Hematopoietic multipotent progenitor cell treated with erythropoietin and hydrocortisone succinate and interleukin-3 and kit ligand, for 6 days (in vitro differentiated cells): ENCODE results near the gene IL19.
"Not testable (repeated sequence)": the region's sequence is repeated elsewhere in the genome, so short reads cannot be mapped to it uniquely, and the experiment has no call there.

ENCODE experiments used
- DNase-seq: peaks from one replicate; pipeline ENCODE4 v3.0.0-alpha.2; 2015

IL19 gene

GRCh38 chr1:206778031-206778430 is 7.5 kb downstream of the IL19 start:
- DNase-seq, result no peak

- not testable (repeated sequence) for DNase-seq
Observed at GRCh38 chr1:206778911-206779310, 8.3 kb downstream of the IL19 start.

GRCh38 chr1:206779638-206780037 is 9.1 kb downstream of the IL19 start:
- peak; percentile 43 for DNase-seq

GRCh38 chr1:206782448-206782847 is 11.9 kb downstream of the IL19 start:
- DNase-seq, result peak; percentile 31

DNA sequence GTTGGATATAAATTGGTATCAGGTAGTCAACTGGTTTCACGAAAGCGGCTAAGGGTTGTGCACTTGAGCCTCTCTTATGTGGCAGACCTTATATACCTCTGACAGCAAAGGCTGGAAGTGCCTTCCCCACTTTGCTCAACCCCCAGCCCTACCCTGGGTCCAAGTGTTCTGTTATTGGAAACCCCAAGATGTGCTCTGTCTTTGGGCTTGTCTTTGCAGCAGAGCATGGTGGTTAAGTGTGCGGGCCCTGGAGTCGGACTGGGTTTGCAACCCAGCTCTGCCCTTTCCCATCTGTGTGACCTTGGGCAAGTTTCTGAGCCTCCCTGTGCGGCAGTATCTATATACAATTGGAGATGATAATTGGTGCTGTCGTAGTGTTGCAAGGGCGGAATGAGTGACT is 12.9 kb downstream of the IL19 start:
- DNase-seq, result no peak

DNA sequence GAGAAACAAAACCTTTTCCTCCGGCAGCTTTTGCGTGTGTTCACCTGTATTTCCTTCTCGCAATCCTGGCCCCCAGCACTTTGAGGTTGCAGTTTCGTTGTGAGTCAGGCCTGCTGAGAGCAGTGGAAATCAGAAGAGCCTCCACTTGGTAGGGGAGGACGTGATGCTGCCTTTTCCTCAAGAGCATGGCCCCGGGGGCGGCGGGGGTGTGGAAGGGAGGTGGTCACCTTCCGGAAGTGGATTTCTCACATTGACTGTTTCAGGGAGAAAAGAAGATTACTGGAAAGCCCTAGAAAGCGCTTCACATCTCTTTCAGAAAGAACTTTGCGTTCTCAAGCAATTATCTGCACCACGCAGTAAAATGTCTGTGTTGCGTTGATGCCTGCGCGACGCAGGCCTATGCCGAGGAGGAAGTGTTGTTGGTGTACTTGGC is 13.9 kb downstream of the IL19 start:
- DNase-seq, result no peak

DNA sequence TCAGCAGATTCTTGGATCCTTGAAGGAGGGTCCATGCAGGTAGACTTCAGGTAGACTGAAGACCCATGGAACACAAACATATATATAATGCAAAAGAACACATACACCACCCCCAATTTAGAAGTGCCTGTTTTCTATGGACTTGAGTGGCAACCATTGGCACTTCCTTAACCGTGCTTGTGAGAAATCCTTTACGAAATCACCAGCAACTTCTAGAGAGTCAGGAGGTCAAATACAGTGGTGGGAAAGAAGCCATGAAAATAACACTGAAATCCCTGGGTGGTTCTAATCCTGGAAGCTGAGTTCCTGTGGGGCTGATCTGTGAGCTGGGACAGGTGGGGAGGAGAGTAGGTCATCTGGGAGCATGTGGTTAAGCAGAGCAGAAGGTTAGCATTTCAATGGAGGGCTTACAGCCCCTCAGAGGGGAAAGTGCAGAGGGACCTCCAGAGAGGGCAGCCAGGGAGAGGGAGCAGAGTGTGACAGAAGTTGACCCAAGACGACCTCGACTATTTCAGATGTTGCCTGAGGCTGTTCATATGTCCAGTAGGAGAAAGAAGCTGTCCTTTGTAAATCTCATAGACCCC is 14.7 kb downstream of the IL19 start:
- no peak for DNase-seq

DNA sequence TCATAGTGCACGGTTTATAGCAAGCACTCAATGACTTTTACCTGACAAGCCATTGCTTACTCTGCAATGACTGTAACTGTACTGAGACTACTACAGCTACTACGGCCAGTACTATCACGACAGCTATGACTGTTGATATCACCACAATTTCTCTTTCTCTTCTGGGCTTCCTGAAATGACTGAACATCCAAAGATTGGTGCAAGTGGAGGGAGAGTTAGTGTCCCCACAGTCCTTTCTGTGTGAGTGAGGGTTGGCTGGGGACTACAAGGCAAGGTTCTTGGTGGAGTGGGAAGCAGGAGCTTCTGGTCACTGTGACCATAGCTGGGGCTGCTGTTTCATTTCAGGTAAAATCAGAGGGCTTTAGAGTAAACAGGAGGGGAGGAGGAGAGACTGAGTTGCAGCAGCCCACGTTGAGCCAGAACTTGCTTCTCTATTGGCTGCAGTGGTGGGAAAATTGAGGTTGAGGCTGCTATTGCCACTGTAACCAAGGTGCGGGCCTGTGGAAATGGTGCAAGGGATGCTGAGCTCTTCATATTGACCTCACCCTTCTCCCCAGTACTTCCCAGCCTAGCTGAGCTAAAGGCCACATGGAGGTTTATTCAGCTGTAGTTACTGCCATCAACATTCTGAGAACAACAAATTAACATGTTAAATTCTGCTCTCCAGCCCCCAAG is 15.8 kb downstream of the IL19 start:
- no peak for DNase-seq

- DNase-seq, result no peak
Observed at GRCh38 chr1:206787891-206788290, 17.3 kb downstream of the IL19 start.

GRCh38 chr1:206788487-206789050 is 18.0 kb downstream of the IL19 start:
- DNase-seq, result no peak

DNA sequence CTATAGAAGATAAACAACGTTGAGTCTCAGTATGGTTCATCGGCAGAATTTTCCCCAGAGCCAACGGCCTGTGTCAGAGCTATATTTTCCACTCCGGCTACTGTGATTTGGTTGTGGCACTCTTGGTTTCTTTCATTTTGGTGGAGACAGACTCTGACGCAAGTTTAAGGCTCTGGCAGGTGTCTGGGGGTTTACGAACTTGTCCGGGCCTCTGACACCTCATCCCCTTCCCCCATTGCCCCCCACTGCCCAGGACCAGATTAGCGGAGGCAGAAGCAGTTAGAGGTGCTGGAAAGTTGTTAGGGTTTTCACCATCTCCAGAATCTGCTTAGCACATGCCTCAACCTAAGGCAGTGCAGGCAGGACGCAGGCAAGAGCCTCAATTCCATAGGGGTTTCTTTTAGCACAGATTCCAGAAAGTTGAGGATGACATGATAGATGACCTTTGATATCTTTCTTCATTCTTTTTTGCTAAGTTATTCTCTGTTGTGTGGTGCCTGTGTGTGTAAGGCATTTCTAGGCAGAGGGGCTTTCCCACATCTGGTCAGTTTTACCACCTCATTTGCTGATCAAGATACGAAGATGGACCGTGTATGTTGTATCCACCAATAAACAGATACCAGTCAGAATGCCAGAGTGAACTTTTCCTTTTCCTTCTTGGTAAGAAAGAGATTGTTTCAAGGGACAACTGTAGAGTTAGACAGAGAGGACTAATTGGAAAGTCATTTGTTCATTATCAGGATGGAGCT is 20.1 kb downstream of the IL19 start:
- no peak for DNase-seq

GRCh38 chr1:206792939-206793607 is 22.5 kb downstream of the IL19 start:
- no peak for DNase-seq

- no peak for DNase-seq
Observed at GRCh38 chr1:206793620-206794019, 23.0 kb downstream of the IL19 start.

DNA sequence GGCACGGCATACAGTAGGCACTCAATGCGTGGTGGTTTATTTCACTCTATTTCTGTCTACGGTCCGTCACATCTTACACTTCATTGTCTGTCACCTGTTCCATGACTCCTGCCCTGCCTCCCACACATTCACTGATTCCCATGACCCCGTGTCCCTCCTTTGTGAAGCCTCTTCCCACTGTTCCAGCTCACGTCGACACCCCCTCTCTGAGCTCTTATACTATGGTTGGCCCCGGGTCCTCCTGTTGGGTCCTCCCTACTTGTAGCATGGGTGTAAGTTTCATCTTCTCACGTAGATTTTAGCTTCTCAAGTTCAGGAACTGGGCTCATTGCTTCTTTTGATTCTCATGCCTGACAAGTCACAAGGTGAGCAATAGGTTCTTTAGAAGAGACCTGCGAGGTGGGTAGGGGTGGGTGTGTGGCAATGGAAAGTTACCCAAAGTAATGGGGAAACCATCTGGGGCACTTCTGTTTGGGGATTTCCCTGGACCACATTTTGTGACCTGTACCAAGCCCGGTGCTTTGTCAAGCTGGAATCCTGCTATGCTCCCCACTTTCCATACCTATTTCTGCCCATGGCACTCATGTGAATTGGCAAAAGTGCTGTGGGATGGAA is 23.8 kb downstream of the IL19 start:
- no peak for DNase-seq

DNA sequence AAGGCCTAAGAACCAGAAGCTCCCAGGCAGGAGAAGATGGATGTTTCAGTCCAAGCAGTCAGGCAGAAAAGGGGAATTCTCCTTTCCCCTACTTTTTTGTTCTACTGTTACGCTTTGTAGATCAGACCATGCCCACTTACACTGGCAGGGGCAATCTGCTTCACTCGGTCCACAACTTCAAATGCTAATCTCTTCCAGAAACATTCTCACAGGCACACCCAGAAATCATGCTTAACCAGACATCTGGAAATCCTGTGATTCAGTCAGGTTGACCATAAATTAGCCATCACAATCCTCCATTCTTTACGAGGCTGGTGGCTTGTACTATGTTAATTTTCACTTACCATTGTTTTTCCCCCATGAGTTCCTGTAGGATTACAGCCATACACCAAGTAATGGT is 25.5 kb downstream of the IL19 start:
- DNase-seq, result no peak

DNA sequence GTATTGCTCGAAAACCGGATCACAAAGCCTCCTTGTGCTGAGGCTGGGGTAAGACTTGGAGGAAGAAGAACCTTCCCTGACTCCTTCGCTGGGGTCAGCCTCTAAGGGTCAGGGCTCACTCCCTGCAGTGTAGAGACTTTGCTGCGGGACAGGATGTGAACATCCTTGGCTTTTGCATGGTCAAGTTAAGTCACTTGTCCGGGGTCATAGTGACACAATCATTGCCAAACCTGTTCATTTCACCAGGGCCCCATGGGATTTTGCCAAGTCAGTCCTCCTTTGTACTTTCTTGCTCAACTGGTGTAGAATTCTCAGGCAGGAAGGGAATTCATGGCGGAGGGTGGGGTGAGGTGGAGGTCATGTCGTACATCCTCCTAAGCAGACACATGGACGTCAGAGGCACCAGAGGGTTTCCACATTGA is 26.4 kb downstream of the IL19 start:
- no peak for DNase-seq

DNA sequence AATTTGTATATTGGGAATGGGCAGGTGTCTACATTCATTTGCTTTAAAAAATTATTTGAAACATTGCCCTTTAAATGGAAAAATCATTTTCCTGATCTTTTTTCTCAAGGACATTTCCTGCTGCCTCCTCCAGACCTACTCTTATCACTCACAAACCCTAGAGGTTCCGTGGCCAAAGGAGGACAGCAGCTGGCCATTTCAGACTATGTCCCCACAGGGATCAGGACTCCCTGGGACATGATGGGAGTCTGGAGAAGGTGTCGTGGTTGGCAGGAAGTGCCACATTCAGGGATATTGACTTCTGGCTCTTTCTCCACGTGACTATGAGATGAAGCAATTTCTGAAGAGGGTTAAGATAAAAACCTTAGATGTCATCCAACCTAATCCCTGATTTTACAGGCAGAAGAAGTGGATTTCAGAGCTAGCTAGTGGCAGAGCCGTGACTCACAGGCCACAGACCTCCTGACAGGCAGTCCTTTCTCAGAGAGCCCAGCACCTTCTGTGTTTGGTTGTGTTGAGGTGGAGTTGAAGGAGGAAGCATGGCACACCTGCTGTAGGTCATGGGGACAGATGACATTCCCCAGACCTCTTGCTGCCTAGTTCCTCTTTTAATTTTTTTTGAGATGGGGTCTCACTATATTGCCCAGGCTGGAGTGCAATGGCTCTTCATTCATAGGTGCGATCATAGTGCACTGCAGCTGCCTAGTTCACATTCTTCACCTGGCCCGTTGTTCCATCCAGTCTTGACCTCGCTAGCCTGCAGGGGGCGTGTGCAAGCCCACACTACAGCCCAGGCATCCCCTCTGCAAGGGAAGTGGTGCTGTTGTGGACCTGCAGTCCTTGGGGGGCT is 27.2 kb downstream of the IL19 start:
- peak; percentile 67 for DNase-seq

- DNase-seq, result no peak
Observed at GRCh38 chr1:206798384-206798996, 27.9 kb downstream of the IL19 start.

GRCh38 chr1:206799311-206799710 is 28.7 kb downstream of the IL19 start:
- DNase-seq, result no peak

GRCh38 chr1:206800411-206800810 is 29.8 kb downstream of the IL19 start:
- no peak for DNase-seq

DNA sequence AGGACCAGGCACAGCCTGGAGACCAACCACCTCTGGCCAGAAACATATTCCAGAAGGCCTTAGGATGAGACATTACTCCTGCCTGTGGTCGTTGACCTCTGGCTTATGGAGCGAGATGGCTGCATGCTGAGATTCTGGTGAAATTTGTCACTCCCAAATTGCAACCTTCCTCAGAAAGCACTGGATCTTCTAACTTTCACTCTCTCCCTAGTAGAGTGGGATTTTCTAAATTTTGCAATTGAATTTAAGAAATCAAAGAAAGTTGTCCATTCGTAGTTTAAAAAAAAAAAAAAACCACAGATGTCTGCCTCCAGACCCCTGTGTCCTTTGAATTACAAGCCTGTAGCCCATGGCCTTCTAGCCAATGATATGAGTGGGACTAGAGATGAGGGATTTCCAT is 30.3 kb downstream of the IL19 start:
- DNase-seq, result no peak
